ENCODE results near the gene DDX59. TPM values are rescaled to one million over a fixed set of nuclear protein-coding genes. Genes with fewer than 3 reads are reported as not detected.

The DDX59 gene
- total and polyA plus RNA-seq, 4 donors, result 20.5 to 30.5 (median 26.3) TPM

- H3K27ac ChIP-seq (ENCODE audit: low read depth, low read length), result no peak overlapping the region
- H3K36me3 ChIP-seq (ENCODE audit: control insufficient read depth, insufficient read depth, low read length), result no peaks in the 10 kb centered on the region
- no peaks in the 10 kb centered on the region for H3K9me3 ChIP-seq (ENCODE audit: control insufficient read depth, insufficient read depth, low read length)
- no peaks in the 10 kb centered on the region for H3K27me3 ChIP-seq (ENCODE audit: control insufficient read depth, insufficient read depth, low read length)
- no peaks in the 10 kb centered on the region for H3K4me1 ChIP-seq (ENCODE audit: control insufficient read depth, insufficient read depth, low read length)
- H3K4me3 ChIP-seq (ENCODE audit: low read depth, low read length), result no peak overlapping the region
- WGBS (ENCODE audit: insufficient coverage), result 100% methylated on average over 1 of the region's 3 CpGs
- no peak for DNase-seq (ENCODE audit: low read depth in 4 of 6, low spot score in 6 of 6)
These were observed 25.0 kb upstream of the DDX59 start for GRCh38 chr1:200694738-200695137.

- Histone ChIP-seq H3K27me3 (ENCODE audit: control insufficient read depth, insufficient read depth, low read length) (no peaks in the 10 kb centered on the region), H3K4me3 (ENCODE audit: low read depth, low read length) (no peak overlapping the region), H3K4me1 (ENCODE audit: control insufficient read depth, insufficient read depth, low read length) (no peaks in the 10 kb centered on the region), H3K36me3 (ENCODE audit: control insufficient read depth, insufficient read depth, low read length) (no peaks in the 10 kb centered on the region), H3K27ac (ENCODE audit: low read depth, low read length) (no peak overlapping the region), H3K9me3 (ENCODE audit: control insufficient read depth, insufficient read depth, low read length) (no peaks in the 10 kb centered on the region)
- no peak for DNase-seq (ENCODE audit: low read depth in 4 of 6, low spot score in 6 of 6)
These were observed 23.6 kb upstream of the DDX59 start for GRCh38 chr1:200693327-200693726.

GRCh38 chr1:200692316-200692715, 22.6 kb upstream of the DDX59 start:
- Histone ChIP-seq H3K9me3 (ENCODE audit: control insufficient read depth, insufficient read depth, low read length) (no peaks in the 10 kb centered on the region), H3K27me3 (ENCODE audit: control insufficient read depth, insufficient read depth, low read length) (no peaks in the 10 kb centered on the region), H3K4me1 (ENCODE audit: control insufficient read depth, insufficient read depth, low read length) (no peaks in the 10 kb centered on the region), H3K27ac (ENCODE audit: low read depth, low read length) (no peak overlapping the region), H3K4me3 (ENCODE audit: low read depth, low read length) (no peak overlapping the region), H3K36me3 (ENCODE audit: control insufficient read depth, insufficient read depth, low read length) (no peaks in the 10 kb centered on the region)
- no CpG with 5 or more reads among the region's 1 CpG for WGBS (ENCODE audit: insufficient coverage)
- no peak for DNase-seq (ENCODE audit: low read depth in 4 of 6, low spot score in 6 of 6)

- no peak for DNase-seq (ENCODE audit: low read depth in 4 of 6, low spot score in 6 of 6)
- Histone ChIP-seq H3K4me3 (ENCODE audit: low read depth, low read length) (no peak overlapping the region), H3K9me3 (ENCODE audit: control insufficient read depth, insufficient read depth, low read length) (no peaks in the 10 kb centered on the region), H3K4me1 (ENCODE audit: control insufficient read depth, insufficient read depth, low read length) (no peaks in the 10 kb centered on the region), H3K27ac (ENCODE audit: low read depth, low read length) (no peak overlapping the region), H3K27me3 (ENCODE audit: control insufficient read depth, insufficient read depth, low read length) (no peaks in the 10 kb centered on the region), H3K36me3 (ENCODE audit: control insufficient read depth, insufficient read depth, low read length) (no peaks in the 10 kb centered on the region)
- no CpG with 5 or more reads among the region's 2 CpGs for WGBS (ENCODE audit: insufficient coverage)
These were observed 16.9 kb upstream of the DDX59 start for GRCh38 chr1:200686620-200687019.

- Histone ChIP-seq H3K36me3 (ENCODE audit: control insufficient read depth, insufficient read depth, low read length) (no peaks in the 10 kb centered on the region), H3K9me3 (ENCODE audit: control insufficient read depth, insufficient read depth, low read length) (no peaks in the 10 kb centered on the region), H3K4me3 (ENCODE audit: low read depth, low read length) (no peak overlapping the region), H3K27ac (ENCODE audit: low read depth, low read length) (no peak overlapping the region), H3K4me1 (ENCODE audit: control insufficient read depth, insufficient read depth, low read length) (no peaks in the 10 kb centered on the region), H3K27me3 (ENCODE audit: control insufficient read depth, insufficient read depth, low read length) (no peaks in the 10 kb centered on the region)
- no peak for DNase-seq (ENCODE audit: low read depth in 4 of 6, low spot score in 6 of 6)
- WGBS (ENCODE audit: insufficient coverage), result no CpG with 5 or more reads among the region's 4 CpGs
These were observed 14.3 kb upstream of the DDX59 start for GRCh38 chr1:200684015-200684414.

GRCh38 chr1:200683298-200683697, 13.6 kb upstream of the DDX59 start:
- Histone ChIP-seq H3K9me3 (ENCODE audit: control insufficient read depth, insufficient read depth, low read length) (no peaks in the 10 kb centered on the region), H3K27ac (ENCODE audit: low read depth, low read length) (no peak overlapping the region), H3K4me3 (ENCODE audit: low read depth, low read length) (no peak overlapping the region), H3K36me3 (ENCODE audit: control insufficient read depth, insufficient read depth, low read length) (no peaks in the 10 kb centered on the region), H3K27me3 (ENCODE audit: control insufficient read depth, insufficient read depth, low read length) (no peaks in the 10 kb centered on the region), H3K4me1 (ENCODE audit: control insufficient read depth, insufficient read depth, low read length) (no peaks in the 10 kb centered on the region)
- DNase-seq (ENCODE audit: low read depth in 4 of 6, low spot score in 6 of 6), result no peak
- no CpG with 5 or more reads among the region's 1 CpG for WGBS (ENCODE audit: insufficient coverage)

- Histone ChIP-seq H3K27me3 (ENCODE audit: control insufficient read depth, insufficient read depth, low read length) (no peaks in the 10 kb centered on the region), H3K27ac (ENCODE audit: low read depth, low read length) (no peak overlapping the region), H3K9me3 (ENCODE audit: control insufficient read depth, insufficient read depth, low read length) (no peaks in the 10 kb centered on the region), H3K4me3 (ENCODE audit: low read depth, low read length) (no peak overlapping the region), H3K36me3 (ENCODE audit: control insufficient read depth, insufficient read depth, low read length) (no peaks in the 10 kb centered on the region), H3K4me1 (ENCODE audit: control insufficient read depth, insufficient read depth, low read length) (no peaks in the 10 kb centered on the region)
- no peak for DNase-seq (ENCODE audit: low read depth in 4 of 6, low spot score in 6 of 6)
- 55% methylated on average over 4 of the region's 6 CpGs for WGBS (ENCODE audit: insufficient coverage)
These were observed 11.5 kb upstream of the DDX59 start for GRCh38 chr1:200681231-200681630.

GRCh38 chr1:200676829-200677228, 7.1 kb upstream of the DDX59 start:
- Histone ChIP-seq H3K9me3 (ENCODE audit: control insufficient read depth, insufficient read depth, low read length) (no peaks in the 10 kb centered on the region), H3K4me3 (ENCODE audit: low read depth, low read length) (no peak overlapping the region), H3K36me3 (ENCODE audit: control insufficient read depth, insufficient read depth, low read length) (no peaks in the 10 kb centered on the region), H3K27me3 (ENCODE audit: control insufficient read depth, insufficient read depth, low read length) (no peaks in the 10 kb centered on the region), H3K27ac (ENCODE audit: low read depth, low read length) (no peak overlapping the region), H3K4me1 (ENCODE audit: control insufficient read depth, insufficient read depth, low read length) (no peaks in the 10 kb centered on the region)
- no peak for DNase-seq (ENCODE audit: low read depth in 4 of 6, low spot score in 6 of 6)
- WGBS (ENCODE audit: insufficient coverage), result 90% methylated on average over 4 of the region's 6 CpGs

- no peak overlapping the region for H3K27ac ChIP-seq (ENCODE audit: low read depth, low read length)
- H3K36me3 ChIP-seq (ENCODE audit: control insufficient read depth, insufficient read depth, low read length), result no peaks in the 10 kb centered on the region
- DNase-seq (ENCODE audit: low read depth in 4 of 6, low spot score in 6 of 6), result no peak
- H3K9me3 ChIP-seq (ENCODE audit: control insufficient read depth, insufficient read depth, low read length), result no peaks in the 10 kb centered on the region
- no CpG with 5 or more reads among the region's 4 CpGs for WGBS (ENCODE audit: insufficient coverage)
- no peaks in the 10 kb centered on the region for H3K27me3 ChIP-seq (ENCODE audit: control insufficient read depth, insufficient read depth, low read length)
- H3K4me1 ChIP-seq (ENCODE audit: control insufficient read depth, insufficient read depth, low read length), result no peaks in the 10 kb centered on the region
- no peak overlapping the region for H3K4me3 ChIP-seq (ENCODE audit: low read depth, low read length)
These were observed 5.8 kb upstream of the DDX59 start for GRCh38 chr1:200675588-200675852.

GRCh38 chr1:200674838-200675587, 5.3 kb upstream of the DDX59 start:
- H3K9me3 ChIP-seq (ENCODE audit: control insufficient read depth, insufficient read depth, low read length), result no peaks in the 10 kb centered on the region
- H3K27ac ChIP-seq (ENCODE audit: low read depth, low read length), result no peak overlapping the region
- no peak overlapping the region for H3K4me3 ChIP-seq (ENCODE audit: low read depth, low read length)
- H3K36me3 ChIP-seq (ENCODE audit: control insufficient read depth, insufficient read depth, low read length), result no peaks in the 10 kb centered on the region
- 100% methylated on average over 4 of the region's 5 CpGs for WGBS (ENCODE audit: insufficient coverage)
- no peaks in the 10 kb centered on the region for H3K27me3 ChIP-seq (ENCODE audit: control insufficient read depth, insufficient read depth, low read length)
- no peak for DNase-seq (ENCODE audit: low read depth in 4 of 6, low spot score in 6 of 6)
- H3K4me1 ChIP-seq (ENCODE audit: control insufficient read depth, insufficient read depth, low read length), result no peaks in the 10 kb centered on the region
